H1 (cell line): Measurements from ENCODE around the gene THRB. TPM values are rescaled to one million over a fixed set of nuclear protein-coding genes. Genes with fewer than 3 reads are reported as not detected.

ENCODE experiments used
- CREB1 ChIP-seq: IDR thresholded peaks from 2 replicates; pipeline ENCODE4 v1.6.1; 2012; ENCODE audit warnings: inconsistent platforms
- CTBP2 ChIP-seq: IDR thresholded peaks from 2 replicates; pipeline ENCODE4 v1.7.0; 2011; ENCODE audit warnings: borderline replicate concordance, mild to moderate bottlenecking, moderate library complexity, mixed read lengths, low read length; ENCODE audit not compliant: insufficient read depth, insufficient read length
- GTF2F1 ChIP-seq: IDR thresholded peaks from 2 replicates; pipeline ENCODE4 v1.6.1; 2012; ENCODE audit warnings: low read depth, low read length, improper control_type of control experiment, borderline replicate concordance
- HDAC6 ChIP-seq: IDR thresholded peaks from one replicate; pipeline ENCODE4 v1.7.1; 2012; ENCODE audit warnings: low read depth, mild to moderate bottlenecking, inconsistent platforms, low read length, moderate library complexity
- TEAD4 ChIP-seq: IDR thresholded peaks from 2 replicates; pipeline ENCODE4 v1.6.1; 2012; ENCODE audit warnings: low read depth, low read length, inconsistent platforms, mixed read lengths
- polyA plus RNA-seq, 7 experiments: library from polyadenylated mRNA; depleted of rRNA in 3 of 7; stranded (reverse) in 5 of 7; unstranded in 2 of 7; fragments of >200 nt in 5 of 7; fragments of 200-250 nt in 2 of 7; gene quantifications; 1 replicate in 5 of 7; 2 replicates in 1 of 7; 4 replicates in 1 of 7; pipeline versions ENCODE4 v1.2.1 to v1.2.3, GENCODE V29; 2011 to 2013; ENCODE audit warnings: missing spikeins in 2 of 7, mixed read lengths in 2 of 7
- total RNA-seq: library from RNA; stranded (reverse); fragmentation: NEBNext Ultra II Directional; extraction: Animal tissue kit (Norgen Biotek cat#: 25700); gene quantifications from 2 replicates; pipeline ENCODE4 v1.2.1, GENCODE V29; 2021

The THRB gene
- total and polyA plus RNA-seq, 2 of the 8 experiments (the other 6 are each of a cell fraction or from before 2014, with no cell fraction given): 0.98 to 3.9 TPM

DNA sequence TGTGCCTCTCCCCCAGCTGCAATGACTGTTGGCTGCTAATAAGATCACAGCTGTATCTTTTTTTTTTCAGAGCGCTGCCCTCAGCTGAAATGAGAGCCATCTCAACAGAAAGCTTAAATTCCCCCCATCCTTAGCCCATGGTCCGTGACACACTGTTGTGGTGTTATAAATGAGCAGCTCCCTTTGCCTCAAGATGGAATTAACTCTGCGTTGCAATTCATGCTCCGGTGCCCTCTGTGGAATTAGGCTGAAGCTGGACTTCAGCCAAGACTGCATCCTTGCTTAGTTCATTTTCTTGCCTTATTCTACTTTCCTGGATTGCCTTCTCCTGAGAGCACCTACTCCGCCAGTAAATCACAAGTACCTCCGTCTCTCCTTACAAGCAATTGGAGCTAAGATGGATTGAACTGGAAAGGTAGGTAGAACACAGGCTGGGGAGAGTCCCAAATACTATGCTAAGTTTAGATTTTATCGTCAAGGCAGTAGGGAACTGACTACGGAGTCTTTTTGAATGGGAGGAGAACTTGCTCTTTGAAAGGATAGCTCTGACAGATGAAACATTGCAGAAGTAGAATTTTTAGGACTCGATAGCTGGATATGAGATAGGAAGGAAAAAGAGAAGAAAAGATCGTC, 39.0 kb upstream of the THRB start (continued):
- TF ChIP-seq TEAD4: no peak
- TF ChIP-seq GTF2F1: no peak
- TF ChIP-seq HDAC6: no peak
- no peak for TF ChIP-seq CTBP2
- TF ChIP-seq CREB1: no peak
